Gastrocnemius medialis (tissue), 4 donors: Measurements from ENCODE around the gene RAB3A. TPM values are rescaled to one million over a fixed set of nuclear protein-coding genes. Genes with fewer than 3 reads are reported as not detected.

Source experiments
- ATAC-seq, 2 donors: fragments of 150-250 bp; one replicate each; pipeline ENCODE4 v1.9.1; 2016
- DNase-seq, 2 donors: peaks; one replicate each; pipeline ENCODE4 v3.0.0-alpha.2; 2019
- H3K27ac ChIP-seq, 4 donors: fragments of 200-600 bp; sonication (generic); 1 replicate in 1 of 4; 2 replicates in 3 of 4; pipeline ENCODE4 v1.5.1; 2016 to 2018; ENCODE audit warnings: mild to moderate bottlenecking in 2 of 4, moderate library complexity in 1 of 4
- H3K27me3 ChIP-seq, 3 donors: fragments of 200-600 bp; sonication (generic) in 2 of 3; 1 replicate in 1 of 3; 2 replicates in 2 of 3; pipeline versions ENCODE4 v1.5.1 to v1.6.0; 2016 to 2019; ENCODE audit warnings: mild to moderate bottlenecking in 1 of 3, moderate library complexity in 1 of 3
- H3K36me3 ChIP-seq, 2 donors: fragments of 200-600 bp; sonication (generic) in 1 of 2; one replicate each; pipeline ENCODE4 v1.5.1; 2017 to 2018
- H3K4me1 ChIP-seq, 2 donors: fragments of 200-600 bp; sonication (generic) in 1 of 2; one replicate each; pipeline ENCODE4 v1.5.1; 2016 to 2017; ENCODE audit warnings: mild to moderate bottlenecking in 2 of 2
- H3K4me3 ChIP-seq, 4 donors: fragments of 200-600 bp; sonication (generic) in 3 of 4; 1 replicate in 1 of 4; 2 replicates in 3 of 4; pipeline ENCODE4 v1.5.1; 2016 to 2019; ENCODE audit warnings: mild to moderate bottlenecking in 2 of 4
- H3K9me3 ChIP-seq, 3 donors: fragments of 200-600 bp; sonication (generic) in 2 of 3; 1 replicate in 1 of 3; 2 replicates in 2 of 3; pipeline ENCODE4 v1.5.1; 2016 to 2019
- POLR2A ChIP-seq, 2 donors: fragments of 450-650 bp; IDR thresholded peaks; one replicate each; pipeline ENCODE4 v1.6.1; 2017; ENCODE audit warnings: antibody characterized with exemption in 2 of 2, mild to moderate bottlenecking in 2 of 2, moderate library complexity in 2 of 2
- in situ Hi-C, 4 donors: fragments of 200-750 bp; cut with MboI; loops; one replicate each; pipeline versions ENCODE4 v1.15.0 to v1.8.0; 2017; ENCODE audit warnings: low sequenced_read_pairs in 4 of 4
- intact Hi-C: fragments of 100-400 bp; cut with DNase I; formaldehyde crosslinking; loops from one replicate; pipeline ENCODE4 v1.15.1; 2023; ENCODE audit warnings: low total_unique reads
- total RNA-seq, 4 donors: library from RNA; depleted of rRNA; stranded (reverse); fragments of >200 nt; gene quantifications; one replicate each; pipeline versions ENCODE4 v1.1.0 to v1.2.3, GENCODE V29; 2016
- TF ChIP-seq, protein P1 (sequence below), 5 experiments: fragments of 450-650 bp in 3 of 5; fragments of 200-600 bp in 2 of 5; sonication (generic) in 2 of 5; IDR thresholded peaks in 4 of 5; conservative IDR thresholded peaks in 1 of 5; 1 replicate in 4 of 5; 2 replicates in 1 of 5; pipeline ENCODE4 v1.5.1; 2016 to 2019; ENCODE audit warnings: antibody characterized with exemption in 5 of 5, mild to moderate bottlenecking in 3 of 5, moderate library complexity in 3 of 5

Gene RAB3A
- total RNA-seq, 4 donors from 2014 or later: 0.51 to 2.3 TPM; not detected in 2

- H3K9me3 ChIP-seq: no peaks in the 10 kb centered on the region
- no peaks in the 10 kb centered on the region for H3K36me3 ChIP-seq
- H3K4me1 ChIP-seq: peaks cover 4 to 7% of the 10 kb centered on the region in 2 donors
- intact Hi-C loops: no loop called here
- no peak overlapping the region for H3K4me3 ChIP-seq
- in situ Hi-C loops: no loop called here
- TF ChIP-seq, protein P1, sequence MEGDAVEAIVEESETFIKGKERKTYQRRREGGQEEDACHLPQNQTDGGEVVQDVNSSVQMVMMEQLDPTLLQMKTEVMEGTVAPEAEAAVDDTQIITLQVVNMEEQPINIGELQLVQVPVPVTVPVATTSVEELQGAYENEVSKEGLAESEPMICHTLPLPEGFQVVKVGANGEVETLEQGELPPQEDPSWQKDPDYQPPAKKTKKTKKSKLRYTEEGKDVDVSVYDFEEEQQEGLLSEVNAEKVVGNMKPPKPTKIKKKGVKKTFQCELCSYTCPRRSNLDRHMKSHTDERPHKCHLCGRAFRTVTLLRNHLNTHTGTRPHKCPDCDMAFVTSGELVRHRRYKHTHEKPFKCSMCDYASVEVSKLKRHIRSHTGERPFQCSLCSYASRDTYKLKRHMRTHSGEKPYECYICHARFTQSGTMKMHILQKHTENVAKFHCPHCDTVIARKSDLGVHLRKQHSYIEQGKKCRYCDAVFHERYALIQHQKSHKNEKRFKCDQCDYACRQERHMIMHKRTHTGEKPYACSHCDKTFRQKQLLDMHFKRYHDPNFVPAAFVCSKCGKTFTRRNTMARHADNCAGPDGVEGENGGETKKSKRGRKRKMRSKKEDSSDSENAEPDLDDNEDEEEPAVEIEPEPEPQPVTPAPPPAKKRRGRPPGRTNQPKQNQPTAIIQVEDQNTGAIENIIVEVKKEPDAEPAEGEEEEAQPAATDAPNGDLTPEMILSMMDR (IDR thresholded peaks at IDR 0.05 in 4 of 5, conservative IDR thresholded peaks at IDR 0.05 in 1 of 5): no peak
- TF ChIP-seq POLR2A (IDR thresholded peaks at IDR 0.05): no peak
- H3K27ac ChIP-seq: no peak overlapping the region
- no peak for ATAC-seq
- peaks cover 0 to 6% (median 0%) of the 10 kb centered on the region in 3 donors for H3K27me3 ChIP-seq
- DNase-seq: no peak
These were observed 18.2 kb upstream of the RAB3A start for GRCh38 chr19:18221815-18222725.

DNA sequence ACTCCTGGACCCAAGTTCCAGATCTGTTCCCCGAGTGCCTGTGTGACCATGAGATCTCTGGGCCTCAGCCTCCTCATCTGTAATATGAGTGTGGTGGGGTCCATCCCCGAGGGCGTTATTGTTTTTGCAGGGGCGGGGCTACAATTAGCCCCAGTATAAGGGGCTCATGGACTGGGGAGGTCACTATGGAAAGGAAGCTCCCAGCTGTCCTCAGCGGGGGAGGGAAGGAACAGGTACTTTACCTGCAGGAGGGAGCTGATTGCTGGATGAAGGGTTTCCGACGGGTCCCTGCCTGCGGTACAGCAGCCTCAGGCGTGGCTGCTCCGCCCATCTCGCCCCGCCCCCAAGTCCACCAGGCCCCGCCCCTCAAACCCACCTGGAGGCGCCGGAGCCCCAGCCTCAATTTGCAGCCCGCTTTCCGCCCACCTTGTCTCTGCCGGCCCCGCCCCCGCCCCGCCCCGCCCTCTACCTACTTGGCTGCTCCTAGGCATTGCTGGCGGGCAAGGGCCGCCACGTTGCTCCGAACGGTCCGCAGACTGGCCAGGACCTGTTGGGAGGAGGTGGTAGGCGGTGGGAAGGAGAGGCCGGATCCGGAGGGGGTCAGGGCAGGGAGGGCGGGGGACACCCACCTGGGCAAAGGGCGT lies 16.9 kb upstream of the RAB3A start:
- ATAC-seq: no peak
- no peak overlapping the region for H3K4me3 ChIP-seq
- no peak for DNase-seq
- H3K36me3 ChIP-seq: no peaks in the 10 kb centered on the region
- in situ Hi-C loops: no loop called here
- intact Hi-C loops: no loop called here
- peaks cover 0 to 6% (median 0%) of the 10 kb centered on the region in 3 donors for H3K27me3 ChIP-seq
- H3K4me1 ChIP-seq: peaks cover 3 to 4% of the 10 kb centered on the region in 2 donors
- no peaks in the 10 kb centered on the region for H3K9me3 ChIP-seq
- H3K27ac ChIP-seq: no peak overlapping the region
- TF ChIP-seq, protein P1 (IDR thresholded peaks at IDR 0.05 in 4 of 5, conservative IDR thresholded peaks at IDR 0.05 in 1 of 5): no peak
- TF ChIP-seq POLR2A (IDR thresholded peaks at IDR 0.05): no peak

- intact Hi-C loops (no loop called here), in situ Hi-C loops (no loop called here)
- DNase-seq: no peak
- peaks cover 0 to 6% (median 0%) of the 10 kb centered on the region in 3 donors for H3K27me3 ChIP-seq
- TF ChIP-seq, protein P1 (IDR thresholded peaks at IDR 0.05 in 4 of 5, conservative IDR thresholded peaks at IDR 0.05 in 1 of 5): no peak
- TF ChIP-seq POLR2A (IDR thresholded peaks at IDR 0.05): no peak
- H3K27ac ChIP-seq: no peak overlapping the region
- ATAC-seq: no peak
- peaks cover 3 to 4% of the 10 kb centered on the region in 2 donors for H3K4me1 ChIP-seq
- no peak overlapping the region for H3K4me3 ChIP-seq
- no peaks in the 10 kb centered on the region for H3K9me3 ChIP-seq
- H3K36me3 ChIP-seq: no peaks in the 10 kb centered on the region
These were observed 16.2 kb upstream of the RAB3A start for GRCh38 chr19:18219911-18220631.

GRCh38 chr19:18218600-18218999 lies 14.8 kb upstream of the RAB3A start:
- DNase-seq (no peak), ATAC-seq (no peak)
- no peaks in the 10 kb centered on the region for H3K9me3 ChIP-seq
- TF ChIP-seq POLR2A (IDR thresholded peaks at IDR 0.05): no peak
- TF ChIP-seq, protein P1 (IDR thresholded peaks at IDR 0.05 in 4 of 5, conservative IDR thresholded peaks at IDR 0.05 in 1 of 5): no peak
- intact Hi-C loops (no loop called here), in situ Hi-C loops (no loop called here)
- H3K27ac ChIP-seq: no peak overlapping the region
- peaks cover 0 to 6% (median 0%) of the 10 kb centered on the region in 3 donors for H3K27me3 ChIP-seq
- H3K4me1 ChIP-seq: no peaks in the 10 kb centered on the region
- no peak overlapping the region for H3K4me3 ChIP-seq
- no peaks in the 10 kb centered on the region for H3K36me3 ChIP-seq
